ES-I3 (cell line): ENCODE data around the gene ADNP2.

Source experiments
- H3K36me3 ChIP-seq: 2 replicates; pipeline ENCODE4 v1.6.1; 2013; ENCODE audit warnings: mild to moderate bottlenecking, low read length, control low read depth, moderate library complexity; ENCODE audit not compliant: insufficient read depth
- H3K4me1 ChIP-seq: 2 replicates; pipeline ENCODE4 v1.6.1; 2013; ENCODE audit warnings: mild to moderate bottlenecking, control low read depth, low read length; ENCODE audit not compliant: insufficient read depth
- H3K9ac ChIP-seq: 2 replicates; pipeline ENCODE4 v1.6.1; 2013; ENCODE audit warnings: low read depth, mild to moderate bottlenecking, low read length, moderate library complexity
- H3K9me3 ChIP-seq: 2 replicates; pipeline ENCODE4 v1.6.1; 2013; ENCODE audit warnings: mild to moderate bottlenecking, low read length, moderate library complexity; ENCODE audit not compliant: control insufficient read depth, insufficient read depth

ADNP2 gene

DNA sequence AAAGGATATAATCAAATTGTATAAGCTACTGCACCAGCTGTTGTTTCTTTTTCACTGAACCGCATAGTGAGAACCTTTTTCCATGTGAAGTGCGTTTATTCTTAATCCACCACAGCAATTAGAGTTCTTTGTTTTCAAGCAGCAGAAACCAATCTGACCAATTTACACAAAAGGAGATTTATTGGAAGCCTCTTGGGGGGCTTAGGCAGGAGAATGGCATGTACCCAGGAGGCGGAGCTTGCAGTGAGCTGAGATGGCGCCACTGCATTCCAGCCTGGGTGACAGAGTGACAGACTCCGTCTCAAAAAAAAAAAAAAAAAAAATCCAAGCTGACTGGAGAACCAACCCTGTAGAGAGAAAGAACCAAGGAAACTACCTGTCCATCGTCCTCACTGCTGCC, 10.0 kb downstream of the ADNP2 start:
- no peak overlapping the region for H3K9ac ChIP-seq

DNA sequence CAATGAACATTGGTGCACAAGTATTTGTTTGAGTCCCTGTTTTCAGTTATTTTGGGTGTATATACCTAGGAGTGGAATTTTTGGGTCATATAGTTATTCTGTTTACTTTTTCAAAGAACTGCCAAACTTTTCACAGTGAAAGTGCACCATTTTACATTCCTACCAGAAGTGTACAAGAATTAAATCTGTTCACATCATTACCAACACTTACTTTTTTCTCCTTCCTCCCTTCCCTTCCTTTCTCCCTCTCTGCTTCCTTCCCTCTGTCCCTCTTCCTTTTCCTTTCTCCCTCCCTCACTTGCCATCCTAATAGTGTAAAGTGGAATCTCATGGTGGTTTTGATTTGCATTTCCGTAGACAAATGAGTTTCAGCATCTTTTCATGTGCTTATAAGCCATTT, 11.9 kb downstream of the ADNP2 start:
- Histone ChIP-seq H3K9me3 (no peaks in the 10 kb centered on the region), H3K36me3 (peaks cover 6% of the 10 kb centered on the region; the same call in 1 of the 2 replicates), H3K4me1 (peaks cover 26% of the 10 kb centered on the region), H3K9ac (no peak overlapping the region)

More for the DNA sequence above, 10.0 kb downstream of the ADNP2 start:
- peaks cover 6% of the 10 kb centered on the region; the same call in 1 of the 2 replicates for H3K36me3 ChIP-seq
- H3K4me1 ChIP-seq, result peaks cover 26% of the 10 kb centered on the region
- H3K9me3 ChIP-seq, result no peaks in the 10 kb centered on the region

DNA sequence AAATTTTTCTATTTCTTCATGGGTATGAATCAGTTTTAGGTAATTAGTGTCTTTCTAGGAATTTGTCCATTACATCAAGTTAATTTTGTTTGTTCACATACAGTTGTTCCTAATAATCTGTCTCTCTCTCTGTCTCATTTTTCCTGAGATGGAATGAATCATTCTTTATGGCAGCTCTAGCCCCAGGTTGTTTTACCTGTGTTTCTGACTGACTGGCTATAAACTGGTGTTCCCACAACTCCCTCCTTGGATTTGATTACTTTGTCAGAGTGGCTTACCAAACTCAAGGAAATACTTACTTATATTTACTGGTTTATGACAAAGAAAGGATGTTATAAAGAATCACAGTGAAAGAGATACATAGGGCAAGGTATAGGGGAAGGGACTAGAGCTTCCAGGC, 15.1 kb downstream of the ADNP2 start:
- H3K9me3 ChIP-seq, result no peaks in the 10 kb centered on the region
- peaks cover 7% of the 10 kb centered on the region for H3K36me3 ChIP-seq
- H3K9ac ChIP-seq, result no peak overlapping the region
- H3K4me1 ChIP-seq, result peaks cover 21% of the 10 kb centered on the region

DNA sequence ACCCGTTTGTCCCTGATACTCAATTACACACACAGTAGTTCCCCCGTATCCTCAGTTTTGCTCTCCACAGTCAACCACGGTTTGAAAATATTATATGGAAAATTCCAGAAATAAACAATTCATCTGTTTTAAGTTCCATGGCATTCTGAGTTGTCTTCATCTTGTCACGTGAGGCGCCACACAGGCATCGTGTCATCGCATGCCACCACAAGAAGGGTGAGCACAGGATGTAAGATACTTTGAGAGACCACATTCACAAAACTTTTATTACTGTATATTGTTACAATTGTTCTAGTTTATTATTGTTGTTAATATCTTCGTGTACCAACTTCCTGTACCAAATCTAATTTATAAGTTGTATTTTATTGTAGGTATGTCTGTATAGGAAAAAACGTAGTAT, 17.7 kb downstream of the ADNP2 start:
- Histone ChIP-seq H3K36me3 (peaks cover 6% of the 10 kb centered on the region), H3K9ac (no peak overlapping the region), H3K9me3 (no peaks in the 10 kb centered on the region), H3K4me1 (peaks cover 15% of the 10 kb centered on the region; the same call in 1 of the 2 replicates)

DNA sequence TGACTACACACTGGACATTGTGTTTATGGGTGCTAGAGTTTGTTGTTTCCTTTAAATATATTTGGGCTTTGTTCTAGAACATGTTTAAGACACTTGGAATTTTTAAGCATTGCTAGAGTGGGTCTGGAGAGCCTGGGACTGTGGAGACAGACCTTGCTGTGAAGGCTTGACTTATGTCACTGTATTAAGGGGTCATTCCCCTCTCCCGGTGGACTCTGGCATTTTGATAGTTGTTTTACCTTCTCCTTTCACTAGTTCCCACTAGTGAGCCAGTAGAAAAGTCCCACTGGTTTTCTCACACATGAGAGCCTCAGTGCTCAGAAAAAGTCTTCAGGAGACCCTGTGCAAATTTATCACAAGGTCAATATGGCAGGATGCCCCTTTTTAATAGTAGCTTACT, 18.6 kb downstream of the ADNP2 start:
- Histone ChIP-seq H3K4me1 (peaks cover 15% of the 10 kb centered on the region; the same call in 1 of the 2 replicates), H3K36me3 (peaks cover 10% of the 10 kb centered on the region), H3K9ac (no peak overlapping the region)

DNA sequence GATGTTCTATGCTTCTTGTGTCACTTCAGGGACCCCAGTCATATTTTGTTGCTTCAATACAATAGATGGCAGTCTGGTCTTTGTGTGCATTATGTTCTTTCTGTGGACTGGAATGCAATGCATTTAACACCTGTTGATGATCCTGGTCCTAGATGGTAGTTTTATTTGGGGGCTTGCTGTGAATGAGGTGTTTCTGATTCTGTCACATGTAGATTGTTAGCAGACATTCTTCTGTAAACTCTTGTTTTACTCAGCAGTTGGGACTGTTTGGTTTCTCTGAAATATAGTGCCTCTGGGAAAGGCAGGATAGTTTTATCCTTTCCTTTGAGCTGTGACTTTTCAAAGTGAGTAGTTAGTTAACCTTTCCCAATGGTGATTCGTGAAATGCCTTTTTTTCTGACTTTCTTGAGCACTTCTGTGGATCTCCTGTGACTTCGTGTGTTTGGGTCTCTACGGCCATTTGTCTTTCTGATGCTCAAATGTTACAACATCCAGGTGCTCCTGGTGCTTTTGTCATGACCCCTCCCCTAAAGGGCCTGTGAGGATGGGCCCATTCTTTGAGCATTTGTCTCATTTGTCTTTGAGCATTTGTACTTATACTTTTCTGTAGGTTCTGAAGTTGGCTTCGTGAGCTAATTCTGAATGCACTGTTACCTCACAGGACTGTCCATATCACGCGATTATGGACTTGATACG, 20.8 kb downstream of the ADNP2 start:
- no peaks in the 10 kb centered on the region for H3K9me3 ChIP-seq
- peaks cover 15% of the 10 kb centered on the region for H3K36me3 ChIP-seq
- H3K4me1 ChIP-seq, result peaks cover 9% of the 10 kb centered on the region; the same call in 1 of the 2 replicates
- H3K9ac ChIP-seq, result no peak overlapping the region

More for the DNA sequence above, 18.6 kb downstream of the ADNP2 start:
- H3K9me3 ChIP-seq, result no peaks in the 10 kb centered on the region

DNA sequence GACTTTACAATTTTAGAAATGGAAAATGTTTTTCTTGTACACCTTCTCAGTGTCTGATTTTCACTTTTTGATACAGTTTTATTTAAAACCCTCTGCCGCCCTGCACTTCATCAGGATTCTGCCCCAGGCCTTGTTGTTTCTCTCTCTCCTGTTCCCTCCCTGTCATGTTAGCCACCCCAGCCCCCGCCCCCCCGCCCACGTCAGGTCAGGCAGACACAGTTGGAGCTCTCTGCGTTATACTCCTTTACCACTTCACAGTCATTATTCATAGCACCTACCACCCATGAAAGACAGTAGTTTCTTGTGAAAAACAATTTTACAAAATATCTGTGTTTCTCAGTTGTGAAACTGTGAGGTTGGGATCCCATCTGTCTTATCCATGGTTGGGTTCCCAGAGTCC, 21.5 kb downstream of the ADNP2 start:
- Histone ChIP-seq H3K4me1 (peaks cover 9% of the 10 kb centered on the region; the same call in 1 of the 2 replicates), H3K36me3 (peaks cover 23% of the 10 kb centered on the region), H3K9me3 (no peaks in the 10 kb centered on the region), H3K9ac (no peak overlapping the region)

DNA sequence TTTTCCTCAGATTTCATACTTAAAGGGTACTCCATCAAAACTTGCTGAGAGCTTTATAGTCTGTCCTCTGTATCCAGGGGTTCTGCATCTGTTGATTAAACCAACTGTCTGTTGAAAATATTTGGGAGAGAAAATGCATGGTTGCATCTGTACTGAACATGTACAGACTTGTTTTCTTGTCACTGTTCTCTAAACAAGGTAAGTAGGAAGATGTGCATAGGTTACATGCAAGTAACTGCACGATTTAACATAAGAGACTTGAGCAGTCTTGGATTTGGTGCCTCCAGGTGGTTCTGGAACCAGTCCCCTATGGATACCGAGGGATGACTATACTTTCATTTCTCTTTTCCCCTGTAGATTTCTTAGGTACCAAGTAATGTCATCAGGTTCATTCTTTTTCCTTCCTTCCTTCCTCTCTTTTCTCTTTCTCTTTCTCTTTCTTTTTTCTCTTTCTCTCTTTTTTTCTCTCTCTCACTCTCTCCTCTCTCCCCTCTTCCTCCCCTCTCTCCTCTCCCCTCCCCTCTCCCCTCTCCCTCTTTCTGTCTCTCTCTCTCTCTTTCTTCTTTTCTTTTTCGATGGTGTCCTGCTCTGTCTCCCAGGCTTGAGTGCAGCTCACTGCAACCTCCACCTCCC, 23.2 kb downstream of the ADNP2 start:
- peaks cover 9% of the 10 kb centered on the region; the same call in 1 of the 2 replicates for H3K4me1 ChIP-seq
- H3K36me3 ChIP-seq, result peaks cover 24% of the 10 kb centered on the region
- no peaks in the 10 kb centered on the region for H3K9me3 ChIP-seq
- H3K9ac ChIP-seq, result no peak overlapping the region

DNA sequence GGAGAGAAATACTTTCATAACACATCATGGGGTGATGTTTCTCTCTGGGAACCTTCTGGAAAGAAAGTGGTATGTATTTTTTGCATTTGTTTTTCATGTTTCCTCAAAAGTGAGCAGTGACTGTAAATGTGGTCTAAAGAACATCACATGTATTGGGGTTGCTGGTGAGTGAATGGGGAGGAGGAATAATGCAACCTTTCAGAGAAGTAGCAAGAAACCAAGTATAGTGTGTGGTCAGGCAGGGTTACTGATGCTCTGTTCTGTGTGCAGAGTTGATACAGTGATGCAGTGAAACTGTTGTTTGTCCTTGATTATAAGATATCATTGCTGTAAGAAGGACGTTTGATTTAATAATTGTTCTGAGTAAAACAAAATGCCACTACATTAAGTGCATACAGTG, 24.1 kb downstream of the ADNP2 start:
- H3K9me3 ChIP-seq, result no peaks in the 10 kb centered on the region
- no peak overlapping the region for H3K9ac ChIP-seq
- peaks cover 9% of the 10 kb centered on the region; the same call in 1 of the 2 replicates for H3K4me1 ChIP-seq
- peaks cover 32% of the 10 kb centered on the region for H3K36me3 ChIP-seq

DNA sequence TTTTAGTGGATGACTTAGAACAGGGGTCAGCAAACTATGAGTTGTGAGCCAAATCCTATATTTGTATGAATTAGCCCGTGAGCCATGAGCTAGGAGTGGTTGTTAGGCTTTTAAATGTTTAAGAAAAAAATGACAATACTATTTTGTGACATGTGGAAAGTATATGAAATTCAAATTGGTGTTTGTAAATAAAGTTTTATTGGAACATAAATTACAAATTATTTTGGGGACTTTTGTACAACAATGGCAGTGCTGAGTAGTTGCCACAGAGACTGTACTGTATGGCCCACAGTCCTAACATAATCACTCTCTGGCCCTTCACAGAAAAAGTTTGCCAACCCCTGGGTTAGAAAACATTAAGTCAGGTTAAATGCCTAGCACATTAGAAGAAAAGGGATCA, 26.1 kb downstream of the ADNP2 start:
- Histone ChIP-seq H3K36me3 (peaks cover 41% of the 10 kb centered on the region), H3K9me3 (no peaks in the 10 kb centered on the region), H3K4me1 (peaks cover 3% of the 10 kb centered on the region; the same call in 1 of the 2 replicates), H3K9ac (no peak overlapping the region)

DNA sequence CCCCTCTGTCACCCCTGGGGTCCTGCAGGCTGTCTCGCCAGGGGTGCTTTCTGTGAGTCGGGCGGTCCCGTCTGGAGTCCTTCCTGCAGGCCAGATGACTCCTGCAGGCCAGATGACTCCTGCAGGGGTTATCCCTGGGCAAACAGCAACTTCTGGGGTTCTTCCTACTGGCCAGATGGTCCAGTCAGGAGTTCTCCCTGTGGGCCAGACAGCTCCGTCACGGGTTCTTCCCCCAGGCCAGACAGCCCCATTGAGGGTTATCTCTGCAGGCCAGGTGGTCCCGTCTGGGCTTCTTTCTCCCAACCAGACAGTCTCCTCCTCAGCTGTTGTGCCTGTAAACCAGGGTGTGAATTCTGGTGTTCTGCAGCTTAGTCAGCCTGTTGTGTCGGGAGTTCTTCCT, 27.6 kb downstream of the ADNP2 start:
- no peaks in the 10 kb centered on the region for H3K9me3 ChIP-seq
- no peak overlapping the region for H3K9ac ChIP-seq
- no peaks in the 10 kb centered on the region for H3K4me1 ChIP-seq
- H3K36me3 ChIP-seq, result peaks cover 41% of the 10 kb centered on the region

DNA sequence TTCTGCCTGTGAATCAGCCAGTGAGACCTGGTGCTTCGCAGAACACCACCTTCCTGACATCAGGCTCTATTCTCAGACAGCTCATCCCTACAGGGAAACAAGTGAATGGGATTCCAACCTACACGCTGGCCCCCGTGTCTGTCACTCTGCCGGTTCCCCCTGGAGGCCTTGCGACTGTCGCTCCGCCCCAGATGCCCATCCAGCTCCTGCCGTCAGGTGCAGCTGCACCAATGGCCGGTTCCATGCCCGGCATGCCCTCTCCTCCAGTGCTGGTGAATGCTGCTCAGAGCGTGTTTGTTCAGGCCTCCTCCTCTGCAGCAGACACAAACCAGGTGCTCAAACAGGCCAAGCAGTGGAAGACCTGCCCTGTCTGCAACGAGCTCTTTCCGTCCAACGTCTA, 28.1 kb downstream of the ADNP2 start:
- Histone ChIP-seq H3K36me3 (peaks cover 40% of the 10 kb centered on the region), H3K9me3 (no peaks in the 10 kb centered on the region), H3K9ac (no peak overlapping the region)

DNA sequence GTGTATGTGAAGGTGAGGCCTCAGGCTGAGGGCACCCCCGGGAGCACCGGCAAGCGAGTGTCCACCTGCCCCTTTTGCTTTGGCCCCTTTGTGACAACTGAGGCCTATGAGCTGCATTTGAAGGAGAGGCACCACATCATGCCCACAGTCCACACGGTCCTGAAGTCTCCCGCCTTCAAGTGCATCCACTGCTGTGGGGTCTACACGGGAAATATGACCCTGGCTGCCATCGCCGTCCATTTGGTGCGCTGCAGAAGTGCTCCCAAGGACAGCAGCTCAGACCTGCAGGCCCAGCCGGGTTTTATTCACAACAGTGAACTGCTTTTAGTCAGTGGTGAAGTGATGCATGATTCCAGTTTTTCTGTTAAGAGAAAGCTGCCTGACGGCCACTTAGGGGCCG, 28.9 kb downstream of the ADNP2 start:
- H3K36me3 ChIP-seq, result peaks cover 37% of the 10 kb centered on the region

More for the DNA sequence above, 28.1 kb downstream of the ADNP2 start:
- H3K4me1 ChIP-seq, result no peaks in the 10 kb centered on the region

DNA sequence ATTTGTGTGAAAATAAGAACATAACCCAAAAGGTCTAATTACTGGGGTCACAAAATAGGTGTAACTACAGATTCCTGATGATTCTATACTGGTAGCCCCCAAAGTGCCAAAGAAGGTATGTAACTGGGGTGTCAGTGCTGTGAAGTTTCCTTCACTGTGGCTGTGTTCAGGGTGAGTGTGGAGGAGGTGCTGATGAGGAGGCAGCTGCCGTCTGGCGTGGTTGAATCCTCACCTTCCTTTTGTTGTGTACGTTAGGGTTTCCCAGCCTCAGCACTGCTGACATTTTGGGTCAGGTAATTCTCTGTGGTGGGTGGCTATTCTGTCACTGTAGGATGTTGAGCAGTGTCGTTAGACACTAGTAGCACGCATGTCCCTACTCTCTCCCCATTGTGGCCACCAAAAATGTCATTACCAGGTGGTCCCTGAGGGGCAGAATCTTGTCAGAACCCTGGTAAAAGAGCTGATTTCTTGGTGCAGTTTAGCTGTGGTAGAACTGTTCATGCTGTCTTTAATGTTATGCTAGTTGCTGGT, 31.5 kb downstream of the ADNP2 start:
- Histone ChIP-seq H3K36me3 (peaks cover 27% of the 10 kb centered on the region), H3K9ac (no peak overlapping the region), H3K4me1 (no peaks in the 10 kb centered on the region), H3K9me3 (no peaks in the 10 kb centered on the region)

More for the DNA sequence above, 28.9 kb downstream of the ADNP2 start:
- Histone ChIP-seq H3K4me1 (no peaks in the 10 kb centered on the region), H3K9ac (no peak overlapping the region), H3K9me3 (no peaks in the 10 kb centered on the region)

DNA sequence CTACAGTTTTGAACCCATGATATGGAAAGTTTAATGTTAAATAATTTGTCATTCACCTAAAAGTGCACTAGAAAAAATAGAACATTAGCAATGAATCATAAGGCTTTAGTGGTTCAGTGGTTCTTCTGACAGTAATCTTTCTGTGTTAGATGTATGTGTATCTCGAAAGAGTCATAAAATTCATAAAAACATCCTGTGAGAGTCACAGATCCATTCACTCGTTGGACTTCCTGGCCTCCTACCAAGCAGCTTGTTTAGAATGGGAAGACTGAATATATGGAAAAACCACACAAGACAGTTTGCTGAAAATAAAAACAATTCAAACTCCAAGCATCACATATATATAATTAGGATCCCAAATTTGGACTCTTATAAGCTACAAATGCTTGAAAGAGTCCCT, 34.8 kb downstream of the ADNP2 start:
- no peak overlapping the region for H3K9ac ChIP-seq

More for the DNA sequence above, 34.8 kb downstream of the ADNP2 start:
- H3K36me3 ChIP-seq, result peaks cover 14% of the 10 kb centered on the region
- H3K9me3 ChIP-seq, result no peaks in the 10 kb centered on the region
- H3K4me1 ChIP-seq, result no peaks in the 10 kb centered on the region
